OCI-LY3 (cell line): Measurements from ENCODE around the gene CCL11.

Experiments used
- CTCF ChIP-seq: fragments of 200-600, 300-600 bp; sonication (generic); IDR thresholded peaks from 2 replicates; pipeline ENCODE4 v1.5.1; 2014; ENCODE audit warnings: antibody characterized with exemption, low read length, low read depth
- EZH2phosphoT487 ChIP-seq: fragments of 200-600 bp; shearing (Covaris generic); IDR thresholded peaks from 2 replicates; pipeline ENCODE4 v1.6.1; 2018; ENCODE audit warnings: antibody characterized with exemption, mixed run types, low read depth

GRCh38 chr17:34249061-34249460, 36.5 kb upstream of the CCL11 start:
- no peak for TF ChIP-seq CTCF
- no peak for TF ChIP-seq EZH2phosphoT487
